HG03103 (cell line): ENCODE measurements around the gene TNK2.

Experiments used
- ATAC-seq: cut with Tn5 transposase; IDR thresholded peaks from one replicate; pipeline ENCODE4 v1.9.1; 2021; ENCODE audit warnings: low read depth; ENCODE audit not compliant: unreplicated experiment

Gene TNK2

DNA sequence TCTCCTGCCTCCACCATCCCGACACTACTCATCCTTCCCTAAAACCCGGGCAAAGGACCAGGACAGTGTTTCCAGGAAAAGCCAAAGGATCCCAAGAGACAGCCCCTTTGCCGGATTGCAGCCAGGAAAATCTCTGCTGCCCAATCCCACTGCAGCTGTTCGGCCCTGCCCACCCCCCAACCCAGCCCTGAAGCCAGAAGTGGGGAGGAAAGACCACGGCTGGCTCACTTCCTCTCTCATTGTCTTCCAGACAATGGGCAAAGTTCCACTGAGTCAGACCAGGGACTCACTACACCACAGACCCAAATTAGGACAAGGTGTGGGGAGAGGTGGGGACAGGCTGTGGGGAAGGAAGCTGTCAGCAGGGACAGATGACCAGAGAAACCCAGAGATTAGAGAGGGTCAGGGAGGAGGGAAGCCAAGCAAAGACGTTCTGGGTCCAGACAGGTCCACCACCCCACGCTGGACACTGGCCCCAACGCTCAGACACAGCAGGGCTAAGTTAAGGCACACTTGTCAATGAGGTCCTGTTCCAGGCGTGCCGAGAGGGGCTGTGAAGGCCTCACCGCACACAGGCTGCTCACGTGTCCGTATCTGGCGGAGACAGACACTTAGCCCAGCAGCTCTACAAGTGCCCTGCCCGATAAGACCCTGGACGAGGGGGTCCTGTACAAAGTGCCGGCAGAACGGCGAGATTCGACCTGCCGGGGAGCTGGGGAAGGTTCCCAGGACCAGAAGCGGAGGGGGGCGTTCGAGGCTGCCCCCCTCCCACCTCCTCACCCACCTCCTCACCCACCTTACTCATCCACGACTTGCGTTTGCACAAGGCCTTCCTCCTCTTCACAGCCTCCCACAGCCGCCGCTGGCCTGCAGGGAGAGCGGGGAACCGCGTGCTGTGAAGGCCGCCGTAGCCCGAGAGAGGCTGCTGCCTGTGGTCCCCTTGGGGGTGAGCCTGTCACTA lies 21.9 kb downstream of the TNK2 start:
- ATAC-seq: no peak

DNA sequence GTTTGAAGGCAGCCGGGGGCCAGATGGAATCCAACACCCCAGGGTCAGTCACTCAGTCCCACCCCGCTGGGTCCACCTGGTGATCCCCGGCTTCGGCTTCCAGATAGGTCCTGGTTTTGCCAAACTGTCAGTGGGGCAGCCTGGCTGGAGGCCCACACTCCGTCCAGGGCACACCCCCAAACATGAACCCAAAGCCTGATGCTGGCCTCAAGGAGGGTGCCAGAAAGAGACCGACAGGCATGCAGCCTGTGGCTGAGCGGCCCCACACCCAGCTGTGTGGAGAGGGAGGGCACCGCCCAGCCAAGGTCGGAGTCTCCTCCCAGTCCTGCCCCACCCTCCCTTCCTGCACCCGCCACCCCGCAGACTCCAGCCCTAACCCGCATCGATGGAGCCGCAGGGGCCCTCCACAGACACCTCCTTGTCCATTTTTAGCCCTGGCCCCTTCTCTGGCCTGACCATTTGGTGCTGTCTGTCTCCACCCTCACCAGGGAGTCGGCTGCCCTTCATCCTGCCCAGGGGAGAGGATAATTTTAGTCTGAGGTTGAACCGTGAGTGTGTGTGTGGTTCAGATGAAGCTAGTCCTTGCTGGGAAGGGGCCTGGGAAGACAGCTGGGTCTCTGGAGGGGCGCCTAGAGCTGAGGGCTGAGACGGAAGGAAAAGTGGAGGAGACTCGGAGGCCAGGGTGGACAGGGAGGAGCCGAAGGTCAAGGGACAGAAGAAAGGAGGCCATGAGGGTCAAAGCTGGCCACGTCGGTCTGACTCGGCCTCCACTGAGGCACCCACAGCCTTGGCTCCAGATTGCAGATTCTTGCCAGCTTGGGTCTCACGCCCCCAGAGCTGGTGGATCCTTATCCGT lies 23.1 kb downstream of the TNK2 start:
- no peak for ATAC-seq

DNA sequence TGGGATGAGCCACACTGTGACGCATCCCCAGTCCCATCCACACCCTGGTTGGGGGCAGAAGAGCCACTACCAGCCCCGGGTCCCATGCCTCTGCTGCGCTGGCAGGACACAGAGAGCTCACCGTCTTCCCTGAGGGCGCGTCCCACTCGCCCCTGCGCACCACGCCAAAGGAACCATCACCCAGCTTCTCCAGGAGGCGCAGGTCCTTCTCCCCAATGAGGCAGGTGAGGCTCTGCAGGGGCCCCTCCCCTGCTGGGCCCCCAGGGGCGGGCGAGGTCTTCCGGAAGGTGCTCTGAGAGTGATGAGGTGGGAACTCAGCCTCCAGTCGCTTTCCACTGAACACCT lies 23.7 kb downstream of the TNK2 start:
- no peak for ATAC-seq

DNA sequence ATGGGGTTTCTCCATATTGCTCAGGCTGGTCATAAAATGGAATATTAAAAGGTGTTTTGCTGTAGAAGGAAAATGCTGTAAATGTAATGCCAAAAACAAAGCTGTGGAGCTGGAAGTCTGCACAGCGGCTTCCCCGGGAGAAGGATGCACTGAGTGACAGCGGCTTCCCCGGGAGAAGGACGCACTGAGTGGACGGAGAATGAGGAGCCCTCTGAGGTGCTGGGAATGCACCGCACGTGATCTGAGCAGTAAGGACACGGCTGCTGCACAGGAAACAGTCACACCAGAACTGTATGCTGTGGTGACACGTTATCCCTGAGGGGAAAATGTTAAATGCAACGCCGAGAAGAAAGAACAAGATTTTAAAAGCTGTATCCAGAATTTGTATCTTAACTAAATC lies 24.6 kb downstream of the TNK2 start:
- no peak for ATAC-seq

DNA sequence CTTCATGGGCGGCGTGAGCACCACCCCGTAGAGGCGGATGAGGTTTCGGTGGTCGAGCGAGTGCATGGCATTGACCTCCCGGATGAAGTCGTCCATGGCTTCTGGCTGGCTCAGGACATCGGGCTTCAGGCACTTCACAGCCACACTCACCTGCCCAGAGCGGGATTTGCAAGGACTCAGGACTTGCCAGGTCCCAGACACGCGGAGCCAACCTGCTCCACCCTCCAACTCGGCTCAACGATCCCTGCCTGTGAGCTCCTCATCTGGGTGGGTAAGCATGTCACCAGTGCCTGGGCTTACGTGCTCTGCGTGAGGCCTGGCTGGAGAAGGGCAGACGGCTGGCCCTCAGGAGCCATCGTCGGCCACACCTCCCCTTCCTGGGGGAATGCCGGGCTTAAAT lies 25.2 kb downstream of the TNK2 start:
- no peak for ATAC-seq

DNA sequence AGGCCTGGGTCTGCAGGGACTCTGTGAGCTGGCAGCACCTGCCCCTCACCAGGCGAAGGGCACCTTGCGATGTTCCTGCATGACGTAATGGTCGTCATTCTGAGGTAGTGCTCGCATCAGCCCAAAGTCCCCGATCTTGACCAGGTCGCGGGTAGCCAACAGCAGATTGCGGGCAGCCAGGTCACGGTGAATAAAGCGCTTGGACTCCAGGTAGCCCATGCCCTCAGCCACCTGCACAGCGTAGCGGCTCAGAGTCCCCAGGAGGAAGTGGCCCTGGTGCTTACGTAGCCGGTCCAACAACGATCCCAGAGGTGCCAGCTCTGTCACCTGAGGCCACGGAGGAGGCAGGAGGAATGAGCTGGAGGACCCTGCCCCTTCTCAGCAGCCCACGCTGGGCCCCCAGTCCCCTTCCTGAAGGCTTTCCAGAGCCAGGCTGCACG lies 26.3 kb downstream of the TNK2 start:
- no peak for ATAC-seq

DNA sequence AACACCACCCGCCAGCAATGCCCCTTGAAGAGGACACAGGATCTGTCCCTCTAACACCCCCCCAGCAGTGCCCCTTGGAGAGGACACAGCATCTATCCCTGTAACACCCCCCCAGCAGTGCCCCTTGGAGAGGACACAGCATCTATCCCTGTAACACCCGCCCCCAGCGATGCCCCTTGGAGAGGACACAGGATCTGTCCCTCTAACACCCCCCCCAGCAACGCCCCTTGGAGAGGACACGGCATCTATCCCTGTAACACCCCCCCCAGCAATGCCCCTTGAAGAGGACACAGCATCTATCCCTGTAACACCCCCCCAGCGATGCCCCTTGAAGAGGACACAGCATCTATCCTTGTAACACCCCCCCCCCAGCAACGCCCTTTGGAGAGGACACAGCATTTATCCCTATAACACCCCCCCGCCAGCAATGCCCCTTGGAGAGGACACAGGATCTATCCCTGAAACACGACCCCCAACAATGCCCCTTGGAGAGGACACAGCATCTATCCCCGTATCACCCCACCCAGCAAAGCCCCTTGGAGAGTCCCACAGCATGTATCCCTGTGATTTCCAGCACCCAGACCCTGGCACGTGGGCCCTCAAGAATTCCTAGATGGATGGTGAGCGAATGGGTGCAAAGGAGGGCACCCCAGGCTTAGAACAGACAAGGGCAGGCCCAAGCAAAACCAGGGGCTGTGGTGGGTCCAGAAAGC lies 26.9 kb downstream of the TNK2 start:
- ATAC-seq: no peak

DNA sequence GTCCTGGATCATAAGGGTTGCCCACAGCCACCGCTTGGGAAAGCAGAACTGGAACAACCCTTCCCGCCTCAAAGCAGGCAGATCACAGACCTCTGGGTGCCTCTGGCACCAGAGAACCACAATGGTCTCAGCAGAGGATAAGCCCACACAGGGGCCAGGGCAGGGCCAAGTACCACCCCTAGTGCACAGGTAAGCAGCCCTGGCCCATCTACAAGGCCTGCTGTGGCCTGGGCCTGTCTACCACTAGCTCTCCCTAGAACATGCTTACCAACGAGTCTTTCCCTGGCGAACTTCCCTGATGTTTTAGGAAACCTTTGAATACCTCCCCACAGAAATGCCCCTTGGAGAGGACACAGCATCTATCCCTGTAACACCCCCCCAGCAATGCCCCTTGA lies 28.3 kb downstream of the TNK2 start:
- no peak for ATAC-seq

DNA sequence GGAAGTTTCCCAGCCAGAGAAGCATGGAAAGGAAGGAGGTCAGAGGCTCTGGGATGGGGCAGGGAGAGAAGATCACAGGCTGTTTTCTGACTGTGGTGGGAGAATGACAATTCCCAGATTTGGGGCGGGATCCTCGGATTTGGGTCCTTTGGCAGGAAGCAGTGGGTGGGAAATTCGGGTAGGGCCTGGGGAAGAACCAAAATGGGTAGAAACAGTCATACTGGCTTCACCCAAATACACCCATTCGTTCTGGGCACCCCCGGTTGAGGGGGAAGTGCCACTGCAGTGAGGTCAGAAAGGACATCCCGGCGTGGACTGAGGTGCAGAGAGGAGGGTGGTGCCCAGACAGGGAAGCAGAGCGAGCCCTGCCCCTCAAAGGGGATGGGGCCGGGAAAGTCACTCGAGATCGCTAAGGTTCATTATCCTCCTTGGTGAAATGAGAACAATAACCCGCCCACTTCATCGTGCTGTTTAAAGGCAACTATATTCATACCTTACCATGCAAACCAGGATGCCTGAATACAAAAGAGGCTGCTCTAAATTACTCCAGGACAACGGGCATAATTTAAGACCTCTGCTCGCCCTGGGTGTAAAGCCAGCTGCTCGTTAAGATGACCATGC lies 28.8 kb downstream of the TNK2 start:
- ATAC-seq: no peak

DNA sequence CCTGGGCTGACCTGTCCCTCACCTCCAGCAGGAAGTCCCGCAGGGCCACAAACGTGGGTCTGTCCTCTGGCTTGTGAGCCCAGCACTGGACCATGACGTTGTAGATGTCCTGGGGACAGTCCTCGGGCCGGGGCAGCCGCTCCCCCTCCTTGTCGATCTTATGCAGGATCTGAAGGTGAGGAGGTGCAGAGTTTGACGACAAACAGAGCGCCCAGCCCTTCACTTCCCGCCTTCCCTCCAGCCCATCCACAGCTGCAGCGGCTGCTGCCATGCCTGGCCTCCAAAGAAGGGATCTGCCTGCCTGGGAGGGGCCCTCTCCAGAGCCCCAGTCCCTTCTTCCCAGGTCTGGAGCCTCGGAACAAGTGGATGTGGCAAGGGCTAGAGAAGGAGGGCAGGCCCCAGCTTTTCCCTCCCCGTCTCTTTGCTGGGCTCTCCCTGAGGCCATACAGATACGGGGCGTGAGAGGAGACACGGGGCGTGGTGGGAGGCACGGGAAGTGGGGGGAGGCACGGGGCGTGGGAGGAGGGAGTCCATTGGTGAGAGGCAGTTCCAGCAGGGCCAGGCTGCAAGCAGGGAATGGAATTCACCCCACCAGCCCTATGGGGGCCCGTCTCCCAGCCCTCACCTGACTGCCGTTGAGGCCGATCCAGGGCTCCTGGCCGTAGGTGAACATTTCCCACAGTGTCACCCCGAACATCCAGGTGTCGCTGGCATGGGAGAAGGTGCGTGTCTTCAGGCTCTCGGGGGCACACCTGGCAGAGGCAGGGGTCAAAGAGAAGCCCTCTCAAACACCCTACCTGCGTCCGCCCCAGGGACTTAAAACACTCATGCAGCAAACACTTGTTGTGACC lies 29.7 kb downstream of the TNK2 start:
- no peak for ATAC-seq

DNA sequence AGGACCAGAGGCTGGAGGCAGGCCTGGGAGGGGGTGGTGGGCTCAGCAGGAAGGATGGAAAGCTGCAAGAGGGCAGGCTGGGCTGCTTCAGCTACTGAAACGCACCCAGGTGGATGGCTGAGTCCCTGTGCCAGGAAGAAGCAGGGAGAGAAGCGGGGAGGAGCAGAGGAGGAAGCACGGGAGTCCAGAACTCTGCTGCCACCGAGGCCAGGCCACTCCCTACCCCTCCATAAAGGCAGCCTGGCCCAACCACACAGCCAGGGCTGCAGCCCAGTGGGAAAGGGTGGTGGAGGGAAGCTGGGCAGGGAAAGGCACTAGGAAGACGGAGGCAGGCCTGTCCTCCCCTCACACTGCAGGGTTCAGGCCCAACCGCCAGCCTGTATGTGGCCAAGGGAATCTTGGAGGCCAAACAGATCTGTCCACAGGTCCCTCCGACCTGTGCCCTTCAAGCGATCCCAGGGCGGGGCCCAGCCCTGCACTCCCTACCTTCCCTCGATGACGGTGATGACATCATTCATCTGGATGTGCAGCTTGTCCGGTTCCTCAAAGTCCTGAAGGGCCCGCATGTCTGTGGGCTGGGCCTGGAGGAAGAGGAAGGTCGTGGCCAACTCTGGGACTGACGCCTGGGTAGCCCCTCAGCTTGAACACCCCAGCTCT lies 30.5 kb downstream of the TNK2 start:
- ATAC-seq: no peak

DNA sequence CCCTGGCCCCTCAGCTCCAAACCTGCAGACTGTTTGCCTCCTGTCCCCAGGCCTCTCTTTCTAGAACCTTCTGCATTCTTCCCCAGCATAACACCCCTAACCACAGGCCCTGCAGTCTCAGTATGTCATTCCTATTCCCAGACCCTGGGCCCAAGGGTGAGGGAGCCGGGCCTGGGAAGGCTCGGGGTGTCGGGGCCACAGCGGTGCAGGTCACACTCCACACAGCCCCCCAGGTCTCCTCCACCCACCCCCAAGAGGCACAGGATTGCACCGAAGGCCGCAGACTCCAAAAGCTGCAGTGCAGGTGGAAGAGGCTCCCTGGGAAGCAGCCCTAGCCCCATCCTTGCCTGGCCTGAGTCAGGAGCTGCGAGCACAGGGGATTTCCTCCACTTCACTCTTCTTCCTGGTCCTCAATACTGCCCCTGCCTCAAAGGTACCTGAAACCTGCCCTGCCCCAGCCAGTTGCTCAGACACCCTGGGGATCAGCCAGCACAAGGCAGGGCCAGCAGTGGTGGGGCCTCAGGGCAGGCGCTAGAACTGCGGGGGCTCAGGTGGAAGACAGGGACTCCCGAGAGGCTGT lies 31.1 kb downstream of the TNK2 start:
- ATAC-seq: no peak

DNA sequence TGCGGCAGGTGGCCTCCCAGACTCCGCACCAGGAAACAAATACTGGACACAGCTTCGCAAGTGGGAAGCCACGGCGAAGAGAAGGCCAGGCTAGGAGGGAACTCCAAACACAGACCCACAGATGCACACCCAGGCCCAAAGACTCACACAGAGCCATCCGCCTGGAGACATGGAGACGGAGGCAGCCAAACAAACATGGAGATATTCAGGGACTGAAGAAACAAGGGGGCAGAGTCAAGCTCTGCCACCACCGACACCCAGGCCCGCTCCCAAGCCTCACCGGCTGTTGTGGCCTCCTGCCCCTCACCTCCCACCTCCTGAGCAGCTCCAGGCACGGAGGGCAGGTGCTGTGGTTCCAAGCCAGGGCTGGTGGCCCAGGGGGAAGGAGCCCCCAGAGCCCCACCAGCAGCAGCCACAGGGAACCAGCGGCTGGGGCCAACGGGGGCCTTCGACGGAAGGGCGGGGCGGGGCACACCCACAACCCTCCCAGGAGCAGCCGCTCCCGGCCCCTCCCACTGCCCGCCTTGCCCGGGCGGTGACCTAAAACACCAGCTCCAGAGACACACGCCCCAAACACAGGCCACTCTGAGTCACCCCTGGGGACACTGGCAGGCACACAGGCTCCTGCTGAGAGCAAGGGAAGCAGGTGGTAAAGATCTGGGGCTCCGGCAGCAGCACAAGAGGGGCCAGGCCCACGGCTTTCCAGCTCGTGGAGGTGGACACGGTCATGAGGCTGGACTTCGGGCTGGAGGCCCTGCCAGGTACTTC lies 31.9 kb downstream of the TNK2 start:
- ATAC-seq: no peak

DNA sequence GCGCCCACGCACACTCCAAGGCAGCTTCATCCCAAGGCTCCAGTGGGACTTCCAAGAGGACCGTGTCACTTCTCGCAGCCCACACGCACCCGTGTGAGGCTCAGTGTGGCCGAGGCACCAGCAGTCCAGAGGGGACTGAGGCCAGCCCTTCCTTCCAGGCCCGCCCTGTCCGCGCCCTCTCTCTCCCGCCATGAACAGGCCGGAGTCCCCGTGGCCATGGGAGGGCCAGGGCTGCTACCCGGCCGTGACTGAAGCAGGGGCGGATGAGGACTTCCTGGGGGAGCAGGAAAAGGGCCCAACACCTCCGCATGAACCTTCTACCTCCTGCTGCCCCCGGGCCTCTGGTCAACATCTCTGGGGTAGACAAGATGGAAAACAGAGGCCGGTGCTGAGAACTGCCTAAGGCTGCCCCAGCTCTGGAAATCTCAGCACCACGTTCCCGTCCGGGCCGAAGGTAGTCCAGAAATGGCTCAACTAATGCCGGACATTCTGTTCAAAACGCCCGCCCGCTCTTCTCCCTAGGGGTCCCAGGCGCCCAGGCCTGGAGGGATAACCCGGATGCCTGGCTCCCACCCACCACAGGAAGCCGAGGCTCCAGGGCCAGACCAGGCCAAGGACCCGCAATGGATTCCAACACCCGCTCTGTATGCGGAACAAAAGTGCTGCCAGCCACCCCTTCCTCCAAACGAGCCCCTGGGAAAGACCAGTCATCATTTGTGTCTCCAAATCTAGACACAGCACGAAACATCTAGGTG lies 32.7 kb downstream of the TNK2 start:
- no peak for ATAC-seq

DNA sequence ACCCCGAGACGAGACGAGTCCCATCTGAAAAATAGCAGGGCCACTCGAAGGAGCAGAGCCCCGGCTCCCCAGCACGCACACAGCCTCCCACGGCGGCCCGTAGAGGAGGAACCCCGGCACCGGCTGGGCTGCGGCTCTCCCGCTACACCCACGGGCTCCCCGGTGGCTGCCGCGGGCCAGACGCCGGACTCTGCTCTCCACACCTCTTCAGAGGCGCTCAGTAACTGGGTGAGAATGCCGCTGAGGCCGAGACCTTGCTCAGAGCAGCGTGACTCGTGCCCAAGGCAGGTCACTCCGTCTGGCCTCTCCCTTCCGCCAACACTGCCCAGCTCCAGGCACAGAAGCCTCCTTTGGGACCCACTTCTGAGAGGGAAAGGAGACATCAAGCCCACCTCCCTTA lies 34.4 kb downstream of the TNK2 start:
- ATAC-seq: no peak

DNA sequence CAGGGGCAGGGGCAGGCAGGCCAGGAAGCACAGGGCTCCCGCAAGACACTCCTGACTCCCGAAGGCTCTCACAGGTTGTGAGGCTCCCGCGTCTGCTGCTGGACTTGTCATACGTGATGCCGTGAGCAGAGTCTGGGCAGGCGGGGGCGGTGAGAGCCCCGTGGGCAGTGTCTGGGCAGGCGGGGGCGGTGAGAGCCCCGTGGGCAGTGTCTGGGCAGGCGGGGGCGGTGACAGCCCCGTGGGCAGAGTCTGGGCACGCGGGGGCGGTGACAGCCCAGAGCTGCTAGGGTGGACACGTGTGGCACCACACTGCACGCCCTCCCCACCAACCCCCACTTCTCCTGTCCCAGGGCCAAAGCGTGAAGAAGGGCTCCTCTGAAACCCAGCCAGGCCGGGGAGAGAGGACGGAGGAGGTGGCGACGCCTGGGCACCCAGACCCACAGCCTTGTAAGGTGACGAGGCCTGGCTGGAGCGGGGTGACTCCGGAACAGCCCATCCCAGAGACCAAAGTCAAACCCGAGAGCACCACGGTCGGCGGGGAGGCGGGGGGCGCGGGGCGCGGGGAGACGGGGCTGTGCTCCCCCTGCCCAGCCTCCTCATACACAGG lies 35.0 kb downstream of the TNK2 start:
- ATAC-seq: no peak

DNA sequence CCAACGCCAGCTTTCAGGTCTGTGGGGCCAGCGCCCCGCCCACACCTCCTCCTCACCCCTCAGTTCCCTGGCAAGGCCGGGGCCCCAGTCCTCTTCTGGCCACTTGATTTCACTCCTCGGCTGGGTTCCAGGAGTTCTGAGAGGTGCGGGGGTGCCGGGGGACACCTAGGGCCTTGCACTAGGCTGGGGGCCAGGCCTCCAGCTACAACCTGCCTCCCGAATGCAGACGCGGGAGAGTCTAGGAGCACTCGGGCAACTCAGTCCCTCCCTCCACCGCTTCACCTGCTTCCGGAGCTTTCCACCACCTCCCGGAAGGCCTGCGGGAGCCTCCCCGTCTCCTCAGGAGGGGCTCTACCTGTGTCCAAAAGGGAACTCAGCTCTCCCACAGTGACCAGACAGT lies 35.6 kb downstream of the TNK2 start:
- no peak for ATAC-seq
